HepG2 (cell line): ENCODE measurements around the gene CES3. TPM values are rescaled to one million over a fixed set of nuclear protein-coding genes. Genes with fewer than 3 reads are reported as not detected.

Source experiments
- FOXP1 ChIP-seq, 2 experiments: fragments of 450-650 bp in 1 of 2; IDR thresholded peaks; 2 replicates each; pipeline ENCODE4 v1.6.1; 2017 to 2018; ENCODE audit warnings: antibody characterized with exemption in 1 of 2
- NFIB ChIP-seq: sonication (generic); formaldehyde crosslinking; IDR thresholded peaks from 2 replicates; pipeline ENCODE4 v1.9.0; 2021; ENCODE audit warnings: missing genetic modification reagents, mild to moderate bottlenecking, borderline replicate concordance
- NFYC ChIP-seq: IDR thresholded peaks from 2 replicates; pipeline ENCODE4 v1.6.1; 2016; ENCODE audit warnings: missing genetic modification reagents, missing compliant biosample characterization
- PHF8 ChIP-seq: sonication (generic); formaldehyde crosslinking; IDR thresholded peaks from 2 replicates; pipeline ENCODE4 v1.5.0; 2020; ENCODE audit warnings: missing genetic modification reagents
- ZBTB8A ChIP-seq: sonication (generic); formaldehyde crosslinking; IDR thresholded peaks from 2 replicates; pipeline ENCODE4 v1.4.0; 2020; ENCODE audit warnings: mild to moderate bottlenecking, low read depth, missing genetic modification reagents, borderline replicate concordance
- polyA plus RNA-seq, 8 experiments: library from polyadenylated mRNA; depleted of rRNA in 3 of 8; stranded (reverse) in 7 of 8; unstranded in 1 of 8; fragments of >200 nt; fragmentation: Illumina TruSeq in 4 of 8; extraction: Trizol in 4 of 8; gene quantifications; 2 replicates each; pipeline versions ENCODE4 v1.2.1 to v1.2.3, GENCODE V29; 2011 to 2016; ENCODE audit warnings: low read depth in 4 of 8, missing spikeins in 1 of 8, mixed read lengths in 1 of 8; ENCODE audit not compliant: insufficient read depth in 1 of 8
- total RNA-seq, 5 experiments: library from RNA; depleted of rRNA; stranded (reverse); fragments of >200 nt; fragmentation: Illumina TruSeq; extraction: Trizol; gene quantifications; 2 replicates each; pipeline ENCODE4 v1.2.3, GENCODE V29; 2016; ENCODE audit warnings: low read depth in 1 of 5
- TF ChIP-seq, protein P1 (sequence below): IDR thresholded peaks from 2 replicates; pipeline ENCODE4 v1.6.1; 2012; ENCODE audit warnings: low read depth, low read length, improper control_type of control experiment
- TF ChIP-seq, protein P2 (sequence below): sonication (generic); formaldehyde crosslinking; IDR thresholded peaks from 2 replicates; pipeline ENCODE4 v1.4.0; 2020; ENCODE audit warnings: missing genetic modification reagents, borderline replicate concordance
- TF ChIP-seq, protein P3 (sequence below): sonication (generic); formaldehyde crosslinking; IDR thresholded peaks from 2 replicates; pipeline ENCODE4 v1.4.0; 2020; ENCODE audit warnings: missing genetic modification reagents
- TF ChIP-seq, protein P4 (sequence below): sonication (generic); formaldehyde crosslinking; IDR thresholded peaks from 2 replicates; pipeline ENCODE4 v1.4.0; 2020; ENCODE audit warnings: missing genetic modification reagents, borderline replicate concordance
- TF ChIP-seq, protein P5 (sequence below): sonication (generic); formaldehyde crosslinking; IDR thresholded peaks from 2 replicates; pipeline ENCODE4 v1.4.0; 2020; ENCODE audit warnings: missing genetic modification reagents
- TF ChIP-seq, protein P6 (sequence below): sonication (generic); formaldehyde crosslinking; IDR thresholded peaks from 2 replicates; pipeline ENCODE4 v1.4.0; 2020; ENCODE audit warnings: missing genetic modification reagents

CES3 gene
- total and polyA plus RNA-seq, 2 of the 13 experiments (the other 11 are each of a cell fraction or from before 2014, with no cell fraction given), result 6.6 to 17.4 TPM

DNA sequence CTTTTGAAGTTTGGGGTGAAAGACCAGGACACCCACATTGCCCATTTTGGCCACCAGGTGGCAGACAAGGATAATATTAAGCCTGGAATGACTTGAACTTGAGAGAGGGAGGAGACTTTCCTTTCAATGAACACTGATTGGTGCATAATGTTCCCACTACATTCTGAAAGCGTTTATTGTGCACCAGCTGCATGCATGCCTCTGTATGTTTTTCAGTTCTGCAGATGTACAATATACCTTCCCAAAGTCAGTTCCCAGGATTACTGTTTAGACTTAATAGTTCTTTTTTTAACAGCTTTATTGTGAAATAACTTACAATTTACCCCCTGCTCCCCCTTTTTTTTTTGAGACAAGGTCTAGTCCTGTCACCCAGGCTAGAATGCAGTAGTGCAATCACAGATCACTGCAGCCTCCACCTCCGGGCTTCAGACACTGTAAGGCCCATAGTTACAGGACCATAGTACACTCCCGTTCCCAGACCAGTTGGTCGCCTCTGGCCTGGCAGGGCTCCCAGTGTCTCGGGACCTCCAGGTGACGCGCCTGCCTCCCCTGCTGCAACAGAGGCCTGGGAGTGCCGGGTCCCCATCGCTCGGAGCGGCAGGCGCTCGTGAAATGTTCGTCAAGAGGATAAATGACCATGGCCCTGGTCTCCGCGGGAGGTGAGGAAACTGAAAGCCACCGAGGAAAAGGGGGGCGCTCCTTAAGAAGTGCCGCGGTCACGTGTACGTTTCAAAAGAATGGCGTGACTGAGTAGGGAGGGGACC lies 13.6 kb upstream of the CES3 start (continued):
- TF ChIP-seq, protein P1, sequence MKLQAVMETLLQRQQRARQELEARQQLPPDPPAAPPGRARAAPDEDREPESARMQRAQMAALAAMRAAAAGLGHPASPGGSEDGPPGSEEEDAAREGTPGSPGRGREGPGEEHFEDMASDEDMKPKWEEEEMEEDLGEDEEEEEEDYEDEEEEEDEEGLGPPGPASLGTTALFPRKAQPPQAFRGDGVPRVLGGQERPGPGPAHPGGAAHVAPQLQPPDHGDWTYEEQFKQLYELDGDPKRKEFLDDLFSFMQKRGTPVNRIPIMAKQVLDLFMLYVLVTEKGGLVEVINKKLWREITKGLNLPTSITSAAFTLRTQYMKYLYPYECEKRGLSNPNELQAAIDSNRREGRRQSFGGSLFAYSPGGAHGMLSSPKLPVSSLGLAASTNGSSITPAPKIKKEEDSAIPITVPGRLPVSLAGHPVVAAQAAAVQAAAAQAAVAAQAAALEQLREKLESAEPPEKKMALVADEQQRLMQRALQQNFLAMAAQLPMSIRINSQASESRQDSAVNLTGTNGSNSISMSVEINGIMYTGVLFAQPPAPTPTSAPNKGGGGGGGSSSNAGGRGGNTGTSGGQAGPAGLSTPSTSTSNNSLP, result peak; percentile 89
- no peak for TF ChIP-seq PHF8 (CRISPR knock-in tag)
- TF ChIP-seq, protein P2, sequence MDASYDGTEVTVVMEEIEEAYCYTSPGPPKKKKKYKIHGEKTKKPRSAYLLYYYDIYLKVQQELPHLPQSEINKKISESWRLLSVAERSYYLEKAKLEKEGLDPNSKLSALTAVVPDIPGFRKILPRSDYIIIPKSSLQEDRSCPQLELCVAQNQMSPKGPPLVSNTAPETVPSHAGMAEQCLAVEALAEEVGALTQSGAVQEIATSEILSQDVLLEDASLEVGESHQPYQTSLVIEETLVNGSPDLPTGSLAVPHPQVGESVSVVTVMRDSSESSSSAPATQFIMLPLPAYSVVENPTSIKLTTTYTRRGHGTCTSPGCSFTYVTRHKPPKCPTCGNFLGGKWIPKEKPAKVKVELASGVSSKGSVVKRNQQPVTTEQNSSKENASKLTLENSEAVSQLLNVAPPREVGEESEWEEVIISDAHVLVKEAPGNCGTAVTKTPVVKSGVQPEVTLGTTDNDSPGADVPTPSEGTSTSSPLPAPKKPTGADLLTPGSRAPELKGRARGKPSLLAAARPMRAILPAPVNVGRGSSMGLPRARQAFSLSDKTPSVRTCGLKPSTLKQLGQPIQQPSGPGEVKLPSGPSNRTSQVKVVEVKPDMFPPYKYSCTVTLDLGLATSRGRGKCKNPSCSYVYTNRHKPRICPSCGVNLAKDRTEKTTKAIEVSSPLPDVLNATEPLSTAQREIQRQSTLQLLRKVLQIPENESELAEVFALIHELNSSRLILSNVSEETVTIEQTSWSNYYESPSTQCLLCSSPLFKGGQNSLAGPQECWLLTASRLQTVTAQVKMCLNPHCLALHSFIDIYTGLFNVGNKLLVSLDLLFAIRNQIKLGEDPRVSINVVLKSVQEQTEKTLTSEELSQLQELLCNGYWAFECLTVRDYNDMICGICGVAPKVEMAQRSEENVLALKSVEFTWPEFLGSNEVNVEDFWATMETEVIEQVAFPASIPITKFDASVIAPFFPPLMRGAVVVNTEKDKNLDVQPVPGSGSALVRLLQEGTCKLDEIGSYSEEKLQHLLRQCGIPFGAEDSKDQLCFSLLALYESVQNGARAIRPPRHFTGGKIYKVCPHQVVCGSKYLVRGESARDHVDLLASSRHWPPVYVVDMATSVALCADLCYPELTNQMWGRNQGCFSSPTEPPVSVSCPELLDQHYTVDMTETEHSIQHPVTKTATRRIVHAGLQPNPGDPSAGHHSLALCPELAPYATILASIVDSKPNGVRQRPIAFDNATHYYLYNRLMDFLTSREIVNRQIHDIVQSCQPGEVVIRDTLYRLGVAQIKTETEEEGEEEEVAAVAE (CRISPR knock-in tag), result peak; percentile 30; the same call in 1 of the 2 replicates
- TF ChIP-seq, protein P3, sequence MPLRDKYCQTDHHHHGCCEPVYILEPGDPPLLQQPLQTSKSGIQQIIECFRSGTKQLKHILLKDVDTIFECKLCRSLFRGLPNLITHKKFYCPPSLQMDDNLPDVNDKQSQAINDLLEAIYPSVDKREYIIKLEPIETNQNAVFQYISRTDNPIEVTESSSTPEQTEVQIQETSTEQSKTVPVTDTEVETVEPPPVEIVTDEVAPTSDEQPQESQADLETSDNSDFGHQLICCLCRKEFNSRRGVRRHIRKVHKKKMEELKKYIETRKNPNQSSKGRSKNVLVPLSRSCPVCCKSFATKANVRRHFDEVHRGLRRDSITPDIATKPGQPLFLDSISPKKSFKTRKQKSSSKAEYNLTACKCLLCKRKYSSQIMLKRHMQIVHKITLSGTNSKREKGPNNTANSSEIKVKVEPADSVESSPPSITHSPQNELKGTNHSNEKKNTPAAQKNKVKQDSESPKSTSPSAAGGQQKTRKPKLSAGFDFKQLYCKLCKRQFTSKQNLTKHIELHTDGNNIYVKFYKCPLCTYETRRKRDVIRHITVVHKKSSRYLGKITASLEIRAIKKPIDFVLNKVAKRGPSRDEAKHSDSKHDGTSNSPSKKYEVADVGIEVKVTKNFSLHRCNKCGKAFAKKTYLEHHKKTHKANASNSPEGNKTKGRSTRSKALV (CRISPR knock-in tag), result 0 out of 2 replicates have a peak, but pooled peaks have one; percentile 55
- TF ChIP-seq NFIB, result no peak
- TF ChIP-seq, protein P4, sequence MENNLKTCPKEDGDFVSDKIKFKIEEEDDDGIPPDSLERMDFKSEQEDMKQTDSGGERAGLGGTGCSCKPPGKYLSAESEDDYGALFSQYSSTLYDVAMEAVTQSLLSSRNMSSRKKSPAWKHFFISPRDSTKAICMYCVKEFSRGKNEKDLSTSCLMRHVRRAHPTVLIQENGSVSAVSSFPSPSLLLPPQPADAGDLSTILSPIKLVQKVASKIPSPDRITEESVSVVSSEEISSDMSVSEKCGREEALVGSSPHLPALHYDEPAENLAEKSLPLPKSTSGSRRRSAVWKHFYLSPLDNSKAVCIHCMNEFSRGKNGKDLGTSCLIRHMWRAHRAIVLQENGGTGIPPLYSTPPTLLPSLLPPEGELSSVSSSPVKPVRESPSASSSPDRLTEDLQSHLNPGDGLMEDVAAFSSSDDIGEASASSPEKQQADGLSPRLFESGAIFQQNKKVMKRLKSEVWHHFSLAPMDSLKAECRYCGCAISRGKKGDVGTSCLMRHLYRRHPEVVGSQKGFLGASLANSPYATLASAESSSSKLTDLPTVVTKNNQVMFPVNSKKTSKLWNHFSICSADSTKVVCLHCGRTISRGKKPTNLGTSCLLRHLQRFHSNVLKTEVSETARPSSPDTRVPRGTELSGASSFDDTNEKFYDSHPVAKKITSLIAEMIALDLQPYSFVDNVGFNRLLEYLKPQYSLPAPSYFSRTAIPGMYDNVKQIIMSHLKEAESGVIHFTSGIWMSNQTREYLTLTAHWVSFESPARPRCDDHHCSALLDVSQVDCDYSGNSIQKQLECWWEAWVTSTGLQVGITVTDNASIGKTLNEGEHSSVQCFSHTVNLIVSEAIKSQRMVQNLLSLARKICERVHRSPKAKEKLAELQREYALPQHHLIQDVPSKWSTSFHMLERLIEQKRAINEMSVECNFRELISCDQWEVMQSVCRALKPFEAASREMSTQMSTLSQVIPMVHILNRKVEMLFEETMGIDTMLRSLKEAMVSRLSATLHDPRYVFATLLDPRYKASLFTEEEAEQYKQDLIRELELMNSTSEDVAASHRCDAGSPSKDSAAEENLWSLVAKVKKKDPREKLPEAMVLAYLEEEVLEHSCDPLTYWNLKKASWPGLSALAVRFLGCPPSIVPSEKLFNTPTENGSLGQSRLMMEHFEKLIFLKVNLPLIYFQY (CRISPR knock-in tag), result 0 out of 2 replicates have a peak, but pooled peaks have one; percentile 24
- TF ChIP-seq, protein P5, sequence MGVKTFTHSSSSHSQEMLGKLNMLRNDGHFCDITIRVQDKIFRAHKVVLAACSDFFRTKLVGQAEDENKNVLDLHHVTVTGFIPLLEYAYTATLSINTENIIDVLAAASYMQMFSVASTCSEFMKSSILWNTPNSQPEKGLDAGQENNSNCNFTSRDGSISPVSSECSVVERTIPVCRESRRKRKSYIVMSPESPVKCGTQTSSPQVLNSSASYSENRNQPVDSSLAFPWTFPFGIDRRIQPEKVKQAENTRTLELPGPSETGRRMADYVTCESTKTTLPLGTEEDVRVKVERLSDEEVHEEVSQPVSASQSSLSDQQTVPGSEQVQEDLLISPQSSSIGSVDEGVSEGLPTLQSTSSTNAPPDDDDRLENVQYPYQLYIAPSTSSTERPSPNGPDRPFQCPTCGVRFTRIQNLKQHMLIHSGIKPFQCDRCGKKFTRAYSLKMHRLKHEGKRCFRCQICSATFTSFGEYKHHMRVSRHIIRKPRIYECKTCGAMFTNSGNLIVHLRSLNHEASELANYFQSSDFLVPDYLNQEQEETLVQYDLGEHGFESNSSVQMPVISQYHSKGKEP (CRISPR knock-in tag), result no peak
- TF ChIP-seq FOXP1 (IDR thresholded peaks at IDR 0.05), result no peak
- TF ChIP-seq FOXP1 (CRISPR knock-in tag; IDR thresholded peaks at IDR 0.05), result no peak
- TF ChIP-seq, protein P6, sequence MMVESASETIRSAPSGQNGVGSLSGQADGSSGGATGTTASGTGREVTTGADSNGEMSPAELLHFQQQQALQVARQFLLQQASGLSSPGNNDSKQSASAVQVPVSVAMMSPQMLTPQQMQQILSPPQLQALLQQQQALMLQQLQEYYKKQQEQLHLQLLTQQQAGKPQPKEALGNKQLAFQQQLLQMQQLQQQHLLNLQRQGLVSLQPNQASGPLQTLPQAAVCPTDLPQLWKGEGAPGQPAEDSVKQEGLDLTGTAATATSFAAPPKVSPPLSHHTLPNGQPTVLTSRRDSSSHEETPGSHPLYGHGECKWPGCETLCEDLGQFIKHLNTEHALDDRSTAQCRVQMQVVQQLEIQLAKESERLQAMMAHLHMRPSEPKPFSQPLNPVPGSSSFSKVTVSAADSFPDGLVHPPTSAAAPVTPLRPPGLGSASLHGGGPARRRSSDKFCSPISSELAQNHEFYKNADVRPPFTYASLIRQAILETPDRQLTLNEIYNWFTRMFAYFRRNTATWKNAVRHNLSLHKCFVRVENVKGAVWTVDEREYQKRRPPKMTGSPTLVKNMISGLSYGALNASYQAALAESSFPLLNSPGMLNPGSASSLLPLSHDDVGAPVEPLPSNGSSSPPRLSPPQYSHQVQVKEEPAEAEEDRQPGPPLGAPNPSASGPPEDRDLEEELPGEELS, result no peak
- TF ChIP-seq NFYC, result peak; percentile 59
- TF ChIP-seq ZBTB8A (CRISPR knock-in tag), result no peak
